OCI-LY1 (cell line): ENCODE data around the gene TEX14.

Experiments used
- H2AFZ ChIP-seq: fragments of 200-600 bp; sonication (generic), shearing (Covaris generic); 2 replicates; pipeline ENCODE4 v1.6.0; 2014; ENCODE audit warnings: antibody characterized with exemption, mild to moderate bottlenecking, low read length
- H3F3A ChIP-seq: fragments of 200-600 bp; sonication (generic), shearing (Covaris generic); 2 replicates; pipeline ENCODE4 v1.6.0; 2014; ENCODE audit warnings: mild to moderate bottlenecking, antibody characterized with exemption, low read length, moderate library complexity; ENCODE audit not compliant: insufficient read depth
- H3K27ac ChIP-seq: fragments of 200-600 bp; sonication (generic); 2 replicates; pipeline ENCODE4 v1.5.1; 2014; ENCODE audit warnings: low read length, mixed run types, mild to moderate bottlenecking, low read depth; ENCODE audit not compliant: poor library complexity, severe bottlenecking
- H3K27me3 ChIP-seq: fragments of 200-600 bp; sonication (generic); 2 replicates; pipeline ENCODE4 v1.6.0; 2014; ENCODE audit warnings: antibody characterized with exemption, mild to moderate bottlenecking, low read length, moderate library complexity; ENCODE audit not compliant: insufficient read depth
- H3K36me3 ChIP-seq: fragments of 200-600 bp; sonication (generic); 2 replicates; pipeline ENCODE4 v1.6.1; 2014; ENCODE audit warnings: mild to moderate bottlenecking, antibody characterized with exemption, low read length, moderate library complexity, mixed read lengths; ENCODE audit not compliant: insufficient read depth
- H3K4me1 ChIP-seq: fragments of 200-600 bp; sonication (generic); 2 replicates; pipeline ENCODE4 v1.5.1; 2014; ENCODE audit warnings: mild to moderate bottlenecking, low read length, moderate library complexity; ENCODE audit not compliant: insufficient read depth, severe bottlenecking
- H3K4me2 ChIP-seq: fragments of 200-600 bp; sonication (generic), shearing (Covaris generic); 2 replicates; pipeline ENCODE4 v1.6.1; 2014; ENCODE audit warnings: low read length
- H3K4me3 ChIP-seq: fragments of 200-600 bp; sonication (generic); 2 replicates; pipeline ENCODE4 v1.5.1; 2014; ENCODE audit warnings: low read length, low read depth, mild to moderate bottlenecking, mixed read lengths; ENCODE audit not compliant: poor library complexity, severe bottlenecking
- H3K79me2 ChIP-seq: fragments of 200-600 bp; shearing (Covaris generic); 2 replicates; pipeline ENCODE4 v1.6.1; 2016; ENCODE audit warnings: mixed run types, low read length, mixed read lengths; ENCODE audit not compliant: insufficient read depth
- H3K9ac ChIP-seq: fragments of 200-600 bp; sonication (generic), shearing (Covaris generic); 2 replicates; pipeline ENCODE4 v1.6.1; 2014; ENCODE audit warnings: mild to moderate bottlenecking, low read length, mixed read lengths
- H3K9me2 ChIP-seq: fragments of 200-600 bp; sonication (generic), shearing (Covaris generic); 2 replicates; pipeline ENCODE4 v1.6.1; 2014; ENCODE audit warnings: low read depth, mild to moderate bottlenecking, low read length, mixed read lengths
- H3K9me3 ChIP-seq: fragments of 200-600 bp; shearing (Covaris generic); 2 replicates; pipeline ENCODE4 v1.6.1; 2014; ENCODE audit warnings: low read length, mixed read lengths
- H4K20me1 ChIP-seq: fragments of 200-600 bp; sonication (generic), shearing (Covaris generic); 2 replicates; pipeline ENCODE4 v1.6.0; 2016; ENCODE audit warnings: mild to moderate bottlenecking, low read length; ENCODE audit not compliant: insufficient read depth
- CTCF ChIP-seq: fragments of 200-600 bp; sonication (generic), shearing (Covaris generic); IDR thresholded peaks from 2 replicates; pipeline ENCODE4 v1.5.1; 2017; ENCODE audit warnings: mild to moderate bottlenecking, antibody characterized with exemption, low read length, moderate library complexity, mixed read lengths
- EZH2 ChIP-seq: fragments of 200-600 bp; sonication (generic), shearing (Covaris generic); IDR thresholded peaks from 2 replicates; pipeline ENCODE4 v1.8.0; 2017; ENCODE audit warnings: borderline replicate concordance, mixed run types, mild to moderate bottlenecking, antibody characterized with exemption, low read length, moderate library complexity, mixed read lengths

The TEX14 gene

GRCh38 chr17:58611331-58611730, 80.5 kb downstream of the TEX14 start:
- Histone ChIP-seq H4K20me1 (no peaks in the 10 kb centered on the region), H3F3A (no peaks in the 10 kb centered on the region), H2AFZ (no peak overlapping the region), H3K4me2 (no peak overlapping the region), H3K4me3 (no peak overlapping the region), H3K27ac (no peak overlapping the region), H3K27me3 (no peaks in the 10 kb centered on the region), H3K4me1 (no peaks in the 10 kb centered on the region), H3K36me3 (no peaks in the 10 kb centered on the region), H3K79me2 (no peaks in the 10 kb centered on the region), H3K9me2 (no peaks in the 10 kb centered on the region), H3K9me3 (no peaks in the 10 kb centered on the region), H3K9ac (no peak overlapping the region)
- TF ChIP-seq EZH2: no peak
- TF ChIP-seq CTCF: no peak

GRCh38 chr17:58606934-58607333, 84.9 kb downstream of the TEX14 start:
- Histone ChIP-seq H3K4me2 (no peak overlapping the region), H3K27ac (no peak overlapping the region), H2AFZ (no peak overlapping the region), H3K9ac (no peak overlapping the region), H3K4me3 (no peak overlapping the region), H3K36me3 (no peaks in the 10 kb centered on the region), H3F3A (no peaks in the 10 kb centered on the region), H3K79me2 (no peaks in the 10 kb centered on the region), H3K27me3 (peaks cover 4% of the 10 kb centered on the region; the same call in 1 of the 2 replicates), H3K9me3 (no peaks in the 10 kb centered on the region), H3K9me2 (no peaks in the 10 kb centered on the region), H3K4me1 (no peaks in the 10 kb centered on the region), H4K20me1 (no peaks in the 10 kb centered on the region)
- TF ChIP-seq EZH2 (no peak), CTCF (no peak)

- Histone ChIP-seq H3K27me3 (peaks cover 4% of the 10 kb centered on the region; the same call in 1 of the 2 replicates), H3K4me2 (no peak overlapping the region), H3K4me3 (no peak overlapping the region), H3K36me3 (no peaks in the 10 kb centered on the region), H2AFZ (no peak overlapping the region), H3K9ac (no peak overlapping the region), H3K27ac (no peak overlapping the region), H4K20me1 (no peaks in the 10 kb centered on the region), H3K9me2 (no peaks in the 10 kb centered on the region), H3F3A (no peaks in the 10 kb centered on the region), H3K9me3 (no peaks in the 10 kb centered on the region), H3K79me2 (no peaks in the 10 kb centered on the region), H3K4me1 (no peaks in the 10 kb centered on the region)
- TF ChIP-seq CTCF (no peak), EZH2 (no peak)
These were observed 85.9 kb downstream of the TEX14 start for GRCh38 chr17:58605986-58606385.
